ENCODE results near the gene RALBP1.

- TF ChIP-seq CTCF (IDR thresholded peaks at IDR 0.05) (no peak), POLR2A (IDR thresholded peaks at IDR 0.05) (no peak), POLR2AphosphoS5 (IDR thresholded peaks at IDR 0.05) (no peak)
Measured at GRCh38 chr18:9436206-9436929, 38.9 kb upstream of the RALBP1 start.
